22Rv1 (cell line): ENCODE results near the gene PLXNA4.

ENCODE experiments used
- ZFX ChIP-seq: fragments of 450-650 bp; IDR thresholded peaks from 2 replicates; pipeline ENCODE4 v1.6.1; 2017; ENCODE audit warnings: antibody characterized with exemption, borderline replicate concordance
- TF ChIP-seq, protein P1 (sequence below): fragments of 450-650 bp; IDR thresholded peaks from 2 replicates; pipeline ENCODE4 v1.5.1; 2017; ENCODE audit warnings: mild to moderate bottlenecking

DNA sequence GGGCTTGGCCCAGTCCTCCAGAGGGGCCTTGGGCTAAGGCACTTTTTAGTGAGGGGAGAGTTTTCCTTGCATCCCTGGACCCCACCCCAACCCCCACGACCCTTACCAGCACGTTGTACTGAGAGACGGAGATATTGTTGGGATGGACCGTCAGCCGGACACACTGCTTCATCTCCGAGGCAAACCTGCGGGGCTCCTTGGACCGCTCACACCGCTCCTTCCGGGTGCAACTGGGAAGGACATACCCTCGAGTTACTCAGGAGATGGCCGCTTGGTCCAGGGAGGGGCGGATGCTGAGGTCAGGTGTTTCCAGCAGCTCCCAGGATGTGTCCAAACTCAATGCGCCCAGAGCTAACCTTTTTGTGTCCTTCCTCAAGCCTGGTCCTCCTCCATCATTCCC, 348.0 kb downstream of the PLXNA4 start:
- TF ChIP-seq, protein P1, sequence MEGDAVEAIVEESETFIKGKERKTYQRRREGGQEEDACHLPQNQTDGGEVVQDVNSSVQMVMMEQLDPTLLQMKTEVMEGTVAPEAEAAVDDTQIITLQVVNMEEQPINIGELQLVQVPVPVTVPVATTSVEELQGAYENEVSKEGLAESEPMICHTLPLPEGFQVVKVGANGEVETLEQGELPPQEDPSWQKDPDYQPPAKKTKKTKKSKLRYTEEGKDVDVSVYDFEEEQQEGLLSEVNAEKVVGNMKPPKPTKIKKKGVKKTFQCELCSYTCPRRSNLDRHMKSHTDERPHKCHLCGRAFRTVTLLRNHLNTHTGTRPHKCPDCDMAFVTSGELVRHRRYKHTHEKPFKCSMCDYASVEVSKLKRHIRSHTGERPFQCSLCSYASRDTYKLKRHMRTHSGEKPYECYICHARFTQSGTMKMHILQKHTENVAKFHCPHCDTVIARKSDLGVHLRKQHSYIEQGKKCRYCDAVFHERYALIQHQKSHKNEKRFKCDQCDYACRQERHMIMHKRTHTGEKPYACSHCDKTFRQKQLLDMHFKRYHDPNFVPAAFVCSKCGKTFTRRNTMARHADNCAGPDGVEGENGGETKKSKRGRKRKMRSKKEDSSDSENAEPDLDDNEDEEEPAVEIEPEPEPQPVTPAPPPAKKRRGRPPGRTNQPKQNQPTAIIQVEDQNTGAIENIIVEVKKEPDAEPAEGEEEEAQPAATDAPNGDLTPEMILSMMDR = no peak
- no peak for TF ChIP-seq ZFX
